SU-DHL-6 (cell line): ENCODE data around the gene DPP10.

ENCODE experiments used
- EZH2phosphoT487 ChIP-seq: fragments of 200-600 bp; sonication (generic), shearing (Covaris generic); conservative IDR thresholded peaks from 2 replicates; pipeline ENCODE4 v1.6.1; 2018; ENCODE audit warnings: mild to moderate bottlenecking, antibody characterized with exemption, low read length, moderate library complexity, mixed read lengths
- TF ChIP-seq, protein P1 (sequence below): fragments of 200-600 bp; sonication (generic); IDR thresholded peaks from one replicate; pipeline ENCODE4 v1.5.1; 2017; ENCODE audit warnings: antibody characterized with exemption, mild to moderate bottlenecking, low read length, moderate library complexity; ENCODE audit not compliant: insufficient read depth, poor library complexity, severe bottlenecking

DNA sequence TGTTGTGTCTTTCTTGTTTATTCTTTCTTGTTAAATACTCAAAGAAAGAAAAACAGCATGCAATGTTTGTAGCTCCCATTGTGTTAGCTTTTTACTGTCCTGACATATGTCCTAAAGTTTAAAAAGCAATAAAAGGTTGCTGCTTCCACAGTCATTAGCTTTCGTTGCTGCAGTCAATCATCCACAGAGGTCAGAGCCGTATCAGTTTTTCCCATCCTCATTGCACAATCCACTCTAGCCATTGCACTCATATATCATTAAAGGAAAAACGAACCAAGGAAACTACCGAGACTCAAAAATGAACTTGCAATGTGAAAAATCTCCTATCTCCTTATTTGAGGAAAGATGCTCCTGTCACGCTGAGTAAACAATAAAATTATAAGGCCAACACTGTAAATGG, 954.1 kb downstream of the DPP10 start:
- TF ChIP-seq, protein P1, sequence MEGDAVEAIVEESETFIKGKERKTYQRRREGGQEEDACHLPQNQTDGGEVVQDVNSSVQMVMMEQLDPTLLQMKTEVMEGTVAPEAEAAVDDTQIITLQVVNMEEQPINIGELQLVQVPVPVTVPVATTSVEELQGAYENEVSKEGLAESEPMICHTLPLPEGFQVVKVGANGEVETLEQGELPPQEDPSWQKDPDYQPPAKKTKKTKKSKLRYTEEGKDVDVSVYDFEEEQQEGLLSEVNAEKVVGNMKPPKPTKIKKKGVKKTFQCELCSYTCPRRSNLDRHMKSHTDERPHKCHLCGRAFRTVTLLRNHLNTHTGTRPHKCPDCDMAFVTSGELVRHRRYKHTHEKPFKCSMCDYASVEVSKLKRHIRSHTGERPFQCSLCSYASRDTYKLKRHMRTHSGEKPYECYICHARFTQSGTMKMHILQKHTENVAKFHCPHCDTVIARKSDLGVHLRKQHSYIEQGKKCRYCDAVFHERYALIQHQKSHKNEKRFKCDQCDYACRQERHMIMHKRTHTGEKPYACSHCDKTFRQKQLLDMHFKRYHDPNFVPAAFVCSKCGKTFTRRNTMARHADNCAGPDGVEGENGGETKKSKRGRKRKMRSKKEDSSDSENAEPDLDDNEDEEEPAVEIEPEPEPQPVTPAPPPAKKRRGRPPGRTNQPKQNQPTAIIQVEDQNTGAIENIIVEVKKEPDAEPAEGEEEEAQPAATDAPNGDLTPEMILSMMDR, result no peak
- no peak for TF ChIP-seq EZH2phosphoT487
